Sigmoid colon (tissue), 7 donors: Measurements from ENCODE around the gene TMX1. TPM values are rescaled to one million over a fixed set of nuclear protein-coding genes. Genes with fewer than 3 reads are reported as not detected.

Experiments
- DNase-seq: peaks from one replicate; pipeline ENCODE4 v3.0.0-alpha.2; 2019
- H3K27ac ChIP-seq, 4 donors: fragments of 200-600 bp; sonication (generic); one replicate each; pipeline ENCODE4 v1.5.1; 2016 to 2019; ENCODE audit warnings: mild to moderate bottlenecking in 1 of 4
- H3K27me3 ChIP-seq, 3 donors: fragments of 200-600 bp; sonication (generic); one replicate each; pipeline ENCODE4 v1.5.1; 2019; ENCODE audit warnings: mild to moderate bottlenecking in 1 of 3
- H3K36me3 ChIP-seq, 4 donors: fragments of 200-600 bp; sonication (generic); one replicate each; pipeline ENCODE4 v1.5.1; 2016 to 2019
- H3K4me1 ChIP-seq, 4 donors: fragments of 200-600 bp; sonication (generic); one replicate each; pipeline ENCODE4 v1.5.1; 2017 to 2019
- H3K4me3 ChIP-seq, 4 donors: fragments of 200-600 bp; sonication (generic); one replicate each; pipeline ENCODE4 v1.5.1; 2017 to 2019; ENCODE audit warnings: mild to moderate bottlenecking in 2 of 4, moderate library complexity in 1 of 4
- H3K9me3 ChIP-seq, 4 donors: fragments of 200-600 bp in 3 of 4; sonication (generic) in 3 of 4; one replicate each; pipeline versions ENCODE4 v1.5.1 to v1.6.1; 2013 to 2019
- EP300 ChIP-seq, 4 donors: sonication (generic); formaldehyde crosslinking; IDR thresholded peaks; one replicate each; pipeline ENCODE4 v1.6.1; 2017; ENCODE audit warnings: antibody characterized with exemption in 4 of 4
- POLR2A ChIP-seq, 2 donors: fragments of 450-650 bp; IDR thresholded peaks; one replicate each; pipeline ENCODE4 v1.6.1; 2016; ENCODE audit warnings: antibody characterized with exemption in 2 of 2, mild to moderate bottlenecking in 2 of 2, moderate library complexity in 2 of 2
- POLR2AphosphoS5 ChIP-seq, 4 donors: sonication (generic); formaldehyde crosslinking; IDR thresholded peaks; one replicate each; pipeline ENCODE4 v1.6.1; 2017; ENCODE audit warnings: antibody characterized with exemption in 4 of 4
- WGBS, 2 donors: extraction: QIAGEN DNeasy Blood & Tissue Kit; methylation state at CpG; one replicate each; pipeline ENCODE4 v1.1.7; 2013; 5-methylcytosine and 5-hydroxymethylcytosine counted together
- intact Hi-C: fragments of 100-400 bp; cut with DNase I; formaldehyde crosslinking; loops from one replicate; pipeline ENCODE4 v1.15.1; 2023
- polyA plus RNA-seq, 3 donors: library from polyadenylated mRNA; stranded (reverse); fragments of 200-250 nt; gene quantifications; one replicate each; pipeline ENCODE4 v1.2.3, GENCODE V29; 2013
- total RNA-seq, 4 donors: library from RNA; depleted of rRNA; stranded (reverse); fragments of >200 nt; gene quantifications; one replicate each; pipeline ENCODE4 v1.1.0, GENCODE V29; 2016
- TF ChIP-seq, protein P1 (sequence below), 4 experiments: fragments of 450-650 bp in 3 of 4; fragments of 200-600 bp in 1 of 4; IDR thresholded peaks; one replicate each; pipeline ENCODE4 v1.5.1; 2016 to 2019; ENCODE audit warnings: antibody characterized with exemption in 4 of 4, mild to moderate bottlenecking in 3 of 4, moderate library complexity in 2 of 4
- donor health status: healthy with polysubstance abuse.
- donor health status: Bipolar disorder and iron deficiency.
- donor health status: healthy.

TMX1 gene
- total and polyA plus RNA-seq, 7 donors: 5.4 to 38.3 (median 21.2) TPM

DNA sequence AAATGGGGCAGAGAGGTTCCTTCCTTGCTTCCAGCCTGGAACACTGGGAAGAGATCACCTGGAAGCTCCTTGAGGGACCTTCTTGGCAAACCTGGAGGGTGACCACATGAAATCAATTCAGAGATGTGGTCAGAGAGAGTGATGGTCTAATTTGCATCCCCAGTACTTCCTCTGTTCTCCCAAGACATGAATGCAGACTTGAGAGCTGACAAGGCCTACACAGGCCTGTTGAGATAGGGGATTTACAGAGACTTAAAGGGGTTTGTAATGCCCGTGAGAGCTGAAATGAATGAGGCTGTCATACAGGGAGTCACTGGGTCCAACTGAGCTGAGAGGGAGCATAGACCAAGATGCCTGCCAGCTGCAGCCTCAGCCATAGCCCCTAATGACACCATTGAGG, 45.1 kb downstream of the TMX1 start:
- no peak for DNase-seq

DNA sequence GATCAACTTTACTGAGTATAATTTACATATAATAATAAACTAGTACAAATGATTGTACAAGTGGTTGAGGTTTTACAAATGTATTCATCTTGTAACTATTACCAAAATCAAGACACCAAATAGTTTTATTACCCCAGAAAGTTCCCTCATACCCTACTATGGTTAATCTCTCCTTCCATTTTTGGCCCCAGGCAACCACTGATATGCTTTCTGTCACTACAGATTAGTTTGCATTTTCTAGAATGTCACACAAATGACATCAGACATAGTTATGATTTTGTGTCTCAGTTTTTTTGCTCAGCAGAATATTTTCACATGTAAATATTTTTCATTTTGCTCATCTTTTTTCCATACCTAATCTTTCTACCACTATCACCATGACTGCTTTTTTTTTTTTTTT, 49.1 kb downstream of the TMX1 start:
- intact Hi-C loops: no loop called here
- H3K27me3 ChIP-seq: no peaks in the 10 kb centered on the region
- H3K36me3 ChIP-seq: no peaks in the 10 kb centered on the region
- no peak for DNase-seq
- no peak overlapping the region for H3K4me3 ChIP-seq
- TF ChIP-seq POLR2A (IDR thresholded peaks at IDR 0.05) (no peak), POLR2AphosphoS5 (IDR thresholded peaks at IDR 0.05) (no peak), EP300 (IDR thresholded peaks at IDR 0.05) (no peak)
- TF ChIP-seq, protein P1, sequence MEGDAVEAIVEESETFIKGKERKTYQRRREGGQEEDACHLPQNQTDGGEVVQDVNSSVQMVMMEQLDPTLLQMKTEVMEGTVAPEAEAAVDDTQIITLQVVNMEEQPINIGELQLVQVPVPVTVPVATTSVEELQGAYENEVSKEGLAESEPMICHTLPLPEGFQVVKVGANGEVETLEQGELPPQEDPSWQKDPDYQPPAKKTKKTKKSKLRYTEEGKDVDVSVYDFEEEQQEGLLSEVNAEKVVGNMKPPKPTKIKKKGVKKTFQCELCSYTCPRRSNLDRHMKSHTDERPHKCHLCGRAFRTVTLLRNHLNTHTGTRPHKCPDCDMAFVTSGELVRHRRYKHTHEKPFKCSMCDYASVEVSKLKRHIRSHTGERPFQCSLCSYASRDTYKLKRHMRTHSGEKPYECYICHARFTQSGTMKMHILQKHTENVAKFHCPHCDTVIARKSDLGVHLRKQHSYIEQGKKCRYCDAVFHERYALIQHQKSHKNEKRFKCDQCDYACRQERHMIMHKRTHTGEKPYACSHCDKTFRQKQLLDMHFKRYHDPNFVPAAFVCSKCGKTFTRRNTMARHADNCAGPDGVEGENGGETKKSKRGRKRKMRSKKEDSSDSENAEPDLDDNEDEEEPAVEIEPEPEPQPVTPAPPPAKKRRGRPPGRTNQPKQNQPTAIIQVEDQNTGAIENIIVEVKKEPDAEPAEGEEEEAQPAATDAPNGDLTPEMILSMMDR (IDR thresholded peaks at IDR 0.05): no peak
- no peaks in the 10 kb centered on the region for H3K9me3 ChIP-seq
- H3K27ac ChIP-seq: no peak overlapping the region
- peaks cover 0 to 23% (median 16%) of the 10 kb centered on the region in 4 donors for H3K4me1 ChIP-seq

More for the DNA sequence above, 45.1 kb downstream of the TMX1 start:
- Histone ChIP-seq H3K27me3 (no peaks in the 10 kb centered on the region), H3K9me3 (no peaks in the 10 kb centered on the region), H3K27ac (no peak overlapping the region), H3K4me1 (peaks cover 0 to 11% (median 0%) of the 10 kb centered on the region in 4 donors), H3K4me3 (no peak overlapping the region), H3K36me3 (no peaks in the 10 kb centered on the region)
- no peak for TF ChIP-seq POLR2AphosphoS5 (IDR thresholded peaks at IDR 0.05)
- no peak for TF ChIP-seq POLR2A (IDR thresholded peaks at IDR 0.05)
- TF ChIP-seq, protein P1 (IDR thresholded peaks at IDR 0.05): no peak
- TF ChIP-seq EP300 (IDR thresholded peaks at IDR 0.05): no peak
- intact Hi-C loops: no loop called here
- 73 to 94% methylated on average over 1 of the region's 1 CpG for WGBS, 2 donors

DNA sequence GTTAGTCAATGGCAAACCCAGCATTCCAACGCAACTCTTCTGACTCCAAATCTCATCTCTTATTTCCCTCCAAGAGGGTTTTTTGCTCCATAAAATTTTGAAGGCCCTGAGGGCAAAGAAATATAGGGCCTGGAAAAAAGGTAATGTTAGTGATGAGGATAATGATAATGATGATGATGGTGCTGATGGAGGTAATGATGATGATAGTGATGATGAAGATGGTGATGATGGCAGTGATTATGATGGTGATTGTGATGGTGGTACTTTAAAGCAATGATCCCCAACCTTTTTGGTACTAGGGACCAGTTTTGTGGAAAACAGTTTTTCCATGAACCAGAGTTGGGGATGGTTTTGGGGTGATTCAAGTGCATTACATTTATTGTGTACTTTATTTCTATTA, 50.1 kb downstream of the TMX1 start:
- Histone ChIP-seq H3K27ac (no peak overlapping the region), H3K4me1 (peaks cover 0 to 23% (median 16%) of the 10 kb centered on the region in 4 donors), H3K4me3 (no peak overlapping the region), H3K36me3 (no peaks in the 10 kb centered on the region), H3K9me3 (no peaks in the 10 kb centered on the region), H3K27me3 (no peaks in the 10 kb centered on the region)
- 95 to 96% methylated on average over 1 of the region's 1 CpG for WGBS, 2 donors
- TF ChIP-seq EP300 (IDR thresholded peaks at IDR 0.05): no peak
- TF ChIP-seq POLR2AphosphoS5 (IDR thresholded peaks at IDR 0.05): no peak
- TF ChIP-seq POLR2A (IDR thresholded peaks at IDR 0.05): no peak
- TF ChIP-seq, protein P1 (IDR thresholded peaks at IDR 0.05): no peak
- intact Hi-C loops: no loop called here
- no peak for DNase-seq

GRCh38 chr14:51291016-51291415, 51.0 kb downstream of the TMX1 start:
- DNase-seq: no peak
- no peaks in the 10 kb centered on the region for H3K27me3 ChIP-seq
- 97 to 99% methylated on average over 4 of the region's 4 CpGs for WGBS, 2 donors
- intact Hi-C loops: no loop called here
- H3K36me3 ChIP-seq: no peaks in the 10 kb centered on the region
- H3K4me1 ChIP-seq: peaks cover 0 to 23% (median 16%) of the 10 kb centered on the region in 4 donors
- H3K27ac ChIP-seq: no peak overlapping the region
- TF ChIP-seq, protein P1 (IDR thresholded peaks at IDR 0.05): no peak
- TF ChIP-seq POLR2A (IDR thresholded peaks at IDR 0.05): no peak
- no peak overlapping the region for H3K4me3 ChIP-seq
- no peaks in the 10 kb centered on the region for H3K9me3 ChIP-seq
